Activated naive CD8-positive, alpha-beta T cell treated with anti-CD3 and anti-CD28 coated beads, Interleukin-2, amount 10 ng/mL, durations not matched to agents 7 days and 5 days (primary cell): ENCODE data around the gene ADAMTSL2. TPM values are rescaled to one million over a fixed set of nuclear protein-coding genes. Genes with fewer than 3 reads are reported as not detected.

ENCODE experiments used
- ATAC-seq: fragments of 150-1000 bp; cut with Tn5 transposase; one replicate; pipeline ENCODE4 v1.10.0; 2021; ENCODE audit warnings: low read depth, moderate library complexity
- POLR2A ChIA-PET: fragments of 350-600 bp; sonication (Branson Sonifier 250); formaldehyde crosslinking; loops from one replicate; lab custom pipeline; 2021; ENCODE audit warnings: antibody characterized with exemption; lab: Charles Lee
- DNase-seq: peaks from one replicate; pipeline ENCODE4 v3.0.0; 2021
- H3K27ac Mint-ChIP-seq: one replicate; pipeline ENCODE4 v1.8.0; 2022; ENCODE audit warnings: mild to moderate bottlenecking, mixed read lengths
- H3K27me3 Mint-ChIP-seq: one replicate; pipeline ENCODE4 v1.8.0; 2022; ENCODE audit warnings: mild to moderate bottlenecking, moderate library complexity, mixed read lengths
- H3K36me3 Mint-ChIP-seq: one replicate; pipeline ENCODE4 v1.8.0; 2021; ENCODE audit warnings: mild to moderate bottlenecking, mixed read lengths
- H3K4me1 Mint-ChIP-seq: one replicate; pipeline ENCODE4 v1.8.0; 2021; ENCODE audit warnings: mixed read lengths
- H3K4me3 Mint-ChIP-seq: one replicate; pipeline ENCODE4 v1.8.0; 2022; ENCODE audit warnings: mild to moderate bottlenecking, moderate library complexity, mixed read lengths
- H3K9me3 Mint-ChIP-seq: one replicate; pipeline ENCODE4 v1.8.0; 2021; ENCODE audit warnings: mixed read lengths
- total RNA-seq, 2 experiments: library from RNA; stranded (reverse); gene quantifications; one replicate each; pipeline ENCODE4 v1.2.3, GENCODE V29; 2021

ADAMTSL2 gene
- total RNA-seq, 2 experiments from 2014 or later, result 0.17 to 0.20 TPM

- POLR2A ChIA-PET, result no interaction called here
- H3K9me3 Mint-ChIP-seq, result no peaks in the 10 kb centered on the region
- peaks cover 2% of the 10 kb centered on the region for H3K4me1 Mint-ChIP-seq
- H3K36me3 Mint-ChIP-seq, result no peaks in the 10 kb centered on the region
- ATAC-seq (no peak), DNase-seq (no peak)
- H3K27ac Mint-ChIP-seq, result no peak overlapping the region
- H3K4me3 Mint-ChIP-seq, result no peak overlapping the region
- H3K27me3 Mint-ChIP-seq, result peaks cover 5% of the 10 kb centered on the region
Observed at GRCh38 chr9:133528001-133528875, 6.3 kb upstream of the ADAMTSL2 start.

GRCh38 chr9:133528876-133529241 lies 5.6 kb upstream of the ADAMTSL2 start:
- H3K27me3 Mint-ChIP-seq, result peaks cover 9% of the 10 kb centered on the region
- H3K4me1 Mint-ChIP-seq, result peaks cover 2% of the 10 kb centered on the region
- no peak overlapping the region for H3K27ac Mint-ChIP-seq
- POLR2A ChIA-PET, result no interaction called here
- no peaks in the 10 kb centered on the region for H3K36me3 Mint-ChIP-seq
- no peak overlapping the region for H3K4me3 Mint-ChIP-seq
- DNase-seq (no peak), ATAC-seq (no peak)
- H3K9me3 Mint-ChIP-seq, result no peaks in the 10 kb centered on the region

GRCh38 chr9:133529457-133529856 lies 5.0 kb upstream of the ADAMTSL2 start:
- no peak for ATAC-seq
- POLR2A ChIA-PET, result no interaction called here
- peaks cover 13% of the 10 kb centered on the region for H3K27me3 Mint-ChIP-seq
- no peak overlapping the region for H3K4me3 Mint-ChIP-seq
- H3K9me3 Mint-ChIP-seq, result no peaks in the 10 kb centered on the region
- H3K4me1 Mint-ChIP-seq, result peaks cover 2% of the 10 kb centered on the region
- H3K27ac Mint-ChIP-seq, result no peak overlapping the region
- H3K36me3 Mint-ChIP-seq, result no peaks in the 10 kb centered on the region
- no peak for DNase-seq

- no peak for DNase-seq
- no peak for ATAC-seq
- POLR2A ChIA-PET, result interaction anchor here (0.8 kb wide), 1 partner anchor 197 kb away, joined by 3 read pairs; no protein-coding TSS in a partner anchor
- H3K36me3 Mint-ChIP-seq, result no peaks in the 10 kb centered on the region
- no peaks in the 10 kb centered on the region for H3K9me3 Mint-ChIP-seq
- H3K27ac Mint-ChIP-seq, result no peak overlapping the region
- peaks cover 2% of the 10 kb centered on the region for H3K4me1 Mint-ChIP-seq
- H3K27me3 Mint-ChIP-seq, result peaks cover 13% of the 10 kb centered on the region
- H3K4me3 Mint-ChIP-seq, result no peak overlapping the region
Observed at GRCh38 chr9:133529874-133530273, 4.6 kb upstream of the ADAMTSL2 start.

GRCh38 chr9:133531293-133531692 lies 3.2 kb upstream of the ADAMTSL2 start:
- DNase-seq, result no peak
- Mint-ChIP-seq H3K4me1 (peaks cover 2% of the 10 kb centered on the region), H3K27ac (no peak overlapping the region), H3K27me3 (peaks cover 19% of the 10 kb centered on the region), H3K9me3 (no peaks in the 10 kb centered on the region), H3K36me3 (no peaks in the 10 kb centered on the region), H3K4me3 (no peak overlapping the region)
- no peak for ATAC-seq
- POLR2A ChIA-PET, result no interaction called here

GRCh38 chr9:133532937-133533668 lies 1.4 kb upstream of the ADAMTSL2 start:
- ATAC-seq, result peak; percentile 23
- H3K36me3 Mint-ChIP-seq, result no peaks in the 10 kb centered on the region
- H3K27me3 Mint-ChIP-seq, result peaks cover 19% of the 10 kb centered on the region
- no peaks in the 10 kb centered on the region for H3K9me3 Mint-ChIP-seq
- H3K4me1 Mint-ChIP-seq, result peaks cover 2% of the 10 kb centered on the region
- POLR2A ChIA-PET, result no interaction called here
- no peak overlapping the region for H3K4me3 Mint-ChIP-seq
- H3K27ac Mint-ChIP-seq, result no peak overlapping the region
- peak; percentile 69 for DNase-seq

GRCh38 chr9:133533857-133534256 lies 647 bp upstream of the ADAMTSL2 start:
- no peak for ATAC-seq
- no peak for DNase-seq
- Mint-ChIP-seq H3K27me3 (peaks cover 19% of the 10 kb centered on the region), H3K27ac (no peak overlapping the region), H3K9me3 (no peaks in the 10 kb centered on the region), H3K4me3 (no peak overlapping the region), H3K4me1 (peaks cover 2% of the 10 kb centered on the region), H3K36me3 (no peaks in the 10 kb centered on the region)
- POLR2A ChIA-PET, result no interaction called here

- Mint-ChIP-seq H3K4me1 (peaks cover 4% of the 10 kb centered on the region), H3K9me3 (no peaks in the 10 kb centered on the region), H3K36me3 (no peaks in the 10 kb centered on the region), H3K27me3 (peaks cover 23% of the 10 kb centered on the region), H3K4me3 (no peak overlapping the region), H3K27ac (no peak overlapping the region)
- POLR2A ChIA-PET, result no interaction called here
- ATAC-seq, result no peak
- DNase-seq, result no peak
Observed at GRCh38 chr9:133535306-133535877, 888 bp downstream of the ADAMTSL2 start.

GRCh38 chr9:133536080-133536479 lies 1.6 kb downstream of the ADAMTSL2 start:
- Mint-ChIP-seq H3K36me3 (no peaks in the 10 kb centered on the region), H3K4me3 (no peak overlapping the region), H3K9me3 (no peaks in the 10 kb centered on the region), H3K27ac (no peak overlapping the region), H3K4me1 (peaks cover 4% of the 10 kb centered on the region), H3K27me3 (peaks cover 23% of the 10 kb centered on the region)
- DNase-seq, result no peak
- POLR2A ChIA-PET, result no interaction called here
- ATAC-seq, result no peak

- H3K27me3 Mint-ChIP-seq, result peaks cover 23% of the 10 kb centered on the region
- H3K27ac Mint-ChIP-seq, result no peak overlapping the region
- H3K4me3 Mint-ChIP-seq, result no peak overlapping the region
- POLR2A ChIA-PET, result no interaction called here
- DNase-seq (no peak), ATAC-seq (no peak)
- no peaks in the 10 kb centered on the region for H3K9me3 Mint-ChIP-seq
- no peaks in the 10 kb centered on the region for H3K36me3 Mint-ChIP-seq
- H3K4me1 Mint-ChIP-seq, result peaks cover 4% of the 10 kb centered on the region
Observed at GRCh38 chr9:133536536-133536935, 2.0 kb downstream of the ADAMTSL2 start.

GRCh38 chr9:133537257-133537656 lies 2.8 kb downstream of the ADAMTSL2 start:
- Mint-ChIP-seq H3K4me1 (peaks cover 4% of the 10 kb centered on the region), H3K27me3 (peaks cover 23% of the 10 kb centered on the region), H3K9me3 (no peaks in the 10 kb centered on the region), H3K4me3 (no peak overlapping the region), H3K27ac (no peak overlapping the region), H3K36me3 (no peaks in the 10 kb centered on the region)
- POLR2A ChIA-PET, result no interaction called here
- ATAC-seq (no peak), DNase-seq (no peak)

GRCh38 chr9:133538176-133538575 lies 3.7 kb downstream of the ADAMTSL2 start:
- peaks cover 2% of the 10 kb centered on the region for H3K4me1 Mint-ChIP-seq
- no peaks in the 10 kb centered on the region for H3K9me3 Mint-ChIP-seq
- no peak for DNase-seq
- POLR2A ChIA-PET, result no interaction called here
- ATAC-seq, result no peak
- peaks cover 18% of the 10 kb centered on the region for H3K27me3 Mint-ChIP-seq
- H3K27ac Mint-ChIP-seq, result no peak overlapping the region
- no peak overlapping the region for H3K4me3 Mint-ChIP-seq
- H3K36me3 Mint-ChIP-seq, result no peaks in the 10 kb centered on the region
